A549 (cell line): Measurements from ENCODE around the gene TBC1D24. TPM values are rescaled to one million over a fixed set of nuclear protein-coding genes. Genes with fewer than 3 reads are reported as not detected.
"Not testable (repeated sequence)": the region's sequence is repeated elsewhere in the genome, so short reads cannot be mapped to it uniquely, and the experiment has no call there.

Source experiments
- ATAC-seq, 2 experiments: fragments of 200-7000 bp in 1 of 2; fragments of >200 bp in 1 of 2; cut with Nextera tagmentation in 1 of 2; cut with Tn5 transposase in 1 of 2; 3 replicates each; pipeline versions ENCODE4 v1.8.0 to v1.9.1; 2018 to 2020; ENCODE audit warnings: mild to moderate bottlenecking in 1 of 2, moderate library complexity in 1 of 2
- CTCF ChIA-PET: fragments of 300-600 bp; sonication (Branson Sonifier 250); formaldehyde crosslinking; extraction: SDS; loops from one replicate; lab custom pipeline; 2021; ENCODE audit warnings: antibody characterized with exemption, inconsistent platforms; lab: Yijun Ruan, JAX
- POLR2A ChIA-PET: fragments of 350-600 bp; formaldehyde crosslinking; extraction: SDS; loops from one replicate; lab custom pipeline; 2021; ENCODE audit warnings: antibody characterized with exemption, inconsistent platforms; lab: Yijun Ruan, JAX
- DNase-seq, 2 experiments: peaks; one replicate each; pipeline versions ENCODE4 v3.0.0 to v3.0.0-alpha.2; 2011 to 2016; ENCODE audit warnings: low read depth in 1 of 2, low spot score in 1 of 2
- FAIRE-seq: peaks from 2 replicates; lab custom pipeline; 2011; peaks lifted over from hg19 to GRCh38; lab: Jason Lieb, UNC
- H3K27ac ChIP-seq, 2 experiments: fragments of >200 bp; sonication (Bioruptor Twin); formaldehyde crosslinking; 3 replicates each; pipeline ENCODE4 v1.5.1; 2016 to 2017
- H3K4me1 ChIP-seq: fragments of >200 bp; sonication (Bioruptor Twin); formaldehyde crosslinking; 3 replicates; pipeline ENCODE4 v1.6.1; 2016
- H3K4me2 ChIP-seq: fragments of >200 bp; sonication (Bioruptor Twin); formaldehyde crosslinking; 3 replicates; pipeline ENCODE4 v1.6.1; 2016
- H3K4me3 ChIP-seq: fragments of >200 bp; sonication (Bioruptor Twin); formaldehyde crosslinking; 3 replicates; pipeline ENCODE4 v1.5.1; 2016
- H3K9me3 ChIP-seq: fragments of >200 bp; sonication (Bioruptor Twin); formaldehyde crosslinking; 3 replicates; pipeline ENCODE4 v1.6.1; 2016
- CEBPB ChIP-seq, 2 experiments: fragments of >200 bp in 1 of 2; sonication (Bioruptor Twin) in 1 of 2; formaldehyde crosslinking in 1 of 2; IDR thresholded peaks; 2 replicates each; pipeline ENCODE4 v1.6.1; 2012 to 2016
- CHD4 ChIP-seq: fragments of 200-600 bp; sonication (generic); IDR thresholded peaks from 2 replicates; pipeline ENCODE4 v1.6.1; 2016; ENCODE audit warnings: antibody characterized with exemption, mild to moderate bottlenecking, borderline replicate concordance
- EP300 ChIP-seq, 2 experiments: fragments of >200 bp; sonication (Bioruptor Twin); formaldehyde crosslinking; IDR thresholded peaks; 2 replicates in 1 of 2; 3 replicates in 1 of 2; pipeline ENCODE4 v1.6.1; 2016 to 2017
- HDAC2 ChIP-seq: fragments of 200-600 bp; sonication (generic); IDR thresholded peaks from 2 replicates; pipeline ENCODE4 v1.6.1; 2016
- HEYL ChIP-seq: fragments of 250-450 bp; sonication (Bioruptor Pico); IDR thresholded peaks from 2 replicates; pipeline ENCODE4 v1.8.0; 2021; ENCODE audit warnings: mild to moderate bottlenecking, moderate library complexity
- HOXA7 ChIP-seq: fragments of 250-450 bp; sonication (Bioruptor Pico); IDR thresholded peaks from 2 replicates; pipeline ENCODE4 v1.5.0; 2020; ENCODE audit warnings: mild to moderate bottlenecking, moderate library complexity
- JUN ChIP-seq, 2 experiments: fragments of >200 bp; sonication (Bioruptor Twin); formaldehyde crosslinking; IDR thresholded peaks; 2 replicates in 1 of 2; 3 replicates in 1 of 2; pipeline ENCODE4 v1.6.1; 2016 to 2017
- KDM1A ChIP-seq: fragments of 200-600 bp; sonication (generic); IDR thresholded peaks from 2 replicates; pipeline ENCODE4 v1.6.1; 2016; ENCODE audit warnings: low read depth, mild to moderate bottlenecking
- MAFK ChIP-seq: fragments of 450-650 bp; IDR thresholded peaks from 2 replicates; pipeline ENCODE4 v1.6.1; 2014; ENCODE audit not compliant: partially characterized antibody
- MAZ ChIP-seq: fragments of 150-350 bp; IDR thresholded peaks from 2 replicates; pipeline ENCODE4 v1.6.1; 2014; ENCODE audit warnings: antibody characterized with exemption, low read depth, low read length, borderline replicate concordance
- NPAS2 ChIP-seq: fragments of 250-450 bp; sonication (Bioruptor Pico); IDR thresholded peaks from 2 replicates; pipeline ENCODE4 v1.8.0; 2022; ENCODE audit warnings: mild to moderate bottlenecking, moderate library complexity, borderline replicate concordance
- NR3C1 ChIP-seq: fragments of >200 bp; sonication (Bioruptor Twin); formaldehyde crosslinking; IDR thresholded peaks from 3 replicates; pipeline ENCODE4 v1.6.1; 2017
- POLR2A ChIP-seq: IDR thresholded peaks from 2 replicates; pipeline ENCODE4 v1.6.1; 2012; ENCODE audit warnings: mild to moderate bottlenecking, low read length
- RFX5 ChIP-seq: fragments of 450-650 bp; IDR thresholded peaks from 2 replicates; pipeline ENCODE4 v1.7.1; 2014; ENCODE audit warnings: antibody characterized with exemption, mild to moderate bottlenecking, moderate library complexity
- SMC3 ChIP-seq: fragments of >200 bp; sonication (Bioruptor Twin); formaldehyde crosslinking; IDR thresholded peaks from 3 replicates; pipeline ENCODE4 v1.6.1; 2018; ENCODE audit warnings: inconsistent platforms
- TFCP2L1 ChIP-seq: fragments of 250-450 bp; sonication (Bioruptor Pico); IDR thresholded peaks from 2 replicates; pipeline ENCODE4 v1.5.0; 2021; ENCODE audit warnings: mild to moderate bottlenecking
- USF2 ChIP-seq: fragments of 450-650 bp; IDR thresholded peaks from 2 replicates; pipeline ENCODE4 v1.6.1; 2014; ENCODE audit warnings: antibody characterized with exemption
- ZC3H11A ChIP-seq: fragments of 450-650 bp; IDR thresholded peaks from 2 replicates; pipeline ENCODE4 v1.6.1; 2014; ENCODE audit warnings: antibody characterized with exemption, mild to moderate bottlenecking
- ZNF302 ChIP-seq: fragments of 250-450 bp; sonication (Bioruptor Pico); IDR thresholded peaks from 2 replicates; pipeline ENCODE4 v1.9.0; 2021; ENCODE audit warnings: inconsistent platforms, mild to moderate bottlenecking, moderate library complexity
- ZSCAN20 ChIP-seq: fragments of 250-450 bp; sonication (Bioruptor Pico); IDR thresholded peaks from 2 replicates; pipeline ENCODE4 v1.8.0; 2022; ENCODE audit warnings: mild to moderate bottlenecking, moderate library complexity
- WGBS: methylation state at CpG from one replicate; pipeline ENCODE4 v1.1.6; 2017; ENCODE audit errors: missing lambda C conversion rate; 5-methylcytosine and 5-hydroxymethylcytosine counted together
- polyA plus RNA-seq, 4 experiments: library from polyadenylated mRNA; depleted of rRNA in 3 of 4; stranded (reverse); fragments of >200 nt; fragmentation: RNase III in 1 of 4; extraction: RNeasy Plus Mini Kit Qiagen cat#74134 plus additional on column Dnase treatment in 1 of 4; gene quantifications; 2 replicates in 3 of 4; 3 replicates in 1 of 4; pipeline ENCODE4 v1.2.3, GENCODE V29; 2011 to 2017
- TF ChIP-seq, protein P1 (sequence below): fragments of >200 bp; sonication (Bioruptor Twin); formaldehyde crosslinking; IDR thresholded peaks from 3 replicates; pipeline ENCODE4 v1.6.1; 2016
- TF ChIP-seq, protein P2 (sequence below): fragments of >200 bp; sonication (Bioruptor Twin); formaldehyde crosslinking; IDR thresholded peaks from 2 replicates; pipeline ENCODE4 v1.6.1; 2016
- TF ChIP-seq, protein P3 (sequence below): fragments of 200-600 bp; sonication (generic); IDR thresholded peaks from 2 replicates; pipeline ENCODE4 v1.6.1; 2016; ENCODE audit warnings: antibody characterized with exemption, mild to moderate bottlenecking, moderate library complexity
- TF ChIP-seq, protein P4 (sequence below): IDR thresholded peaks from 2 replicates; pipeline ENCODE4 v1.6.1; 2012

The TBC1D24 gene
- polyA plus RNA-seq, 2 of the 4 experiments (the other 2 are of a cell fraction), result 4.2 to 7.3 TPM

GRCh38 chr16:2432801-2433505, 42.0 kb upstream of the TBC1D24 start:
- ATAC-seq, result no peak
- peaks cover 17% of the 10 kb centered on the region; the same call in 2 of the 3 replicates for H3K4me1 ChIP-seq
- no peak for TF ChIP-seq JUN (IDR thresholded peaks at IDR 0.05)
- TF ChIP-seq, protein P1, sequence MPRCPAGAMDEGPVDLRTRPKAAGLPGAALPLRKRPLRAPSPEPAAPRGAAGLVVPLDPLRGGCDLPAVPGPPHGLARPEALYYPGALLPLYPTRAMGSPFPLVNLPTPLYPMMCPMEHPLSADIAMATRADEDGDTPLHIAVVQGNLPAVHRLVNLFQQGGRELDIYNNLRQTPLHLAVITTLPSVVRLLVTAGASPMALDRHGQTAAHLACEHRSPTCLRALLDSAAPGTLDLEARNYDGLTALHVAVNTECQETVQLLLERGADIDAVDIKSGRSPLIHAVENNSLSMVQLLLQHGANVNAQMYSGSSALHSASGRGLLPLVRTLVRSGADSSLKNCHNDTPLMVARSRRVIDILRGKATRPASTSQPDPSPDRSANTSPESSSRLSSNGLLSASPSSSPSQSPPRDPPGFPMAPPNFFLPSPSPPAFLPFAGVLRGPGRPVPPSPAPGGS, result no peak
- no peak for TF ChIP-seq POLR2A
- TF ChIP-seq, protein P2, sequence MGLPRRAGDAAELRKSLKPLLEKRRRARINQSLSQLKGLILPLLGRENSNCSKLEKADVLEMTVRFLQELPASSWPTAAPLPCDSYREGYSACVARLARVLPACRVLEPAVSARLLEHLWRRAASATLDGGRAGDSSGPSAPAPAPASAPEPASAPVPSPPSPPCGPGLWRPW, result no peak
- no peak for TF ChIP-seq SMC3
- TF ChIP-seq, protein P3, sequence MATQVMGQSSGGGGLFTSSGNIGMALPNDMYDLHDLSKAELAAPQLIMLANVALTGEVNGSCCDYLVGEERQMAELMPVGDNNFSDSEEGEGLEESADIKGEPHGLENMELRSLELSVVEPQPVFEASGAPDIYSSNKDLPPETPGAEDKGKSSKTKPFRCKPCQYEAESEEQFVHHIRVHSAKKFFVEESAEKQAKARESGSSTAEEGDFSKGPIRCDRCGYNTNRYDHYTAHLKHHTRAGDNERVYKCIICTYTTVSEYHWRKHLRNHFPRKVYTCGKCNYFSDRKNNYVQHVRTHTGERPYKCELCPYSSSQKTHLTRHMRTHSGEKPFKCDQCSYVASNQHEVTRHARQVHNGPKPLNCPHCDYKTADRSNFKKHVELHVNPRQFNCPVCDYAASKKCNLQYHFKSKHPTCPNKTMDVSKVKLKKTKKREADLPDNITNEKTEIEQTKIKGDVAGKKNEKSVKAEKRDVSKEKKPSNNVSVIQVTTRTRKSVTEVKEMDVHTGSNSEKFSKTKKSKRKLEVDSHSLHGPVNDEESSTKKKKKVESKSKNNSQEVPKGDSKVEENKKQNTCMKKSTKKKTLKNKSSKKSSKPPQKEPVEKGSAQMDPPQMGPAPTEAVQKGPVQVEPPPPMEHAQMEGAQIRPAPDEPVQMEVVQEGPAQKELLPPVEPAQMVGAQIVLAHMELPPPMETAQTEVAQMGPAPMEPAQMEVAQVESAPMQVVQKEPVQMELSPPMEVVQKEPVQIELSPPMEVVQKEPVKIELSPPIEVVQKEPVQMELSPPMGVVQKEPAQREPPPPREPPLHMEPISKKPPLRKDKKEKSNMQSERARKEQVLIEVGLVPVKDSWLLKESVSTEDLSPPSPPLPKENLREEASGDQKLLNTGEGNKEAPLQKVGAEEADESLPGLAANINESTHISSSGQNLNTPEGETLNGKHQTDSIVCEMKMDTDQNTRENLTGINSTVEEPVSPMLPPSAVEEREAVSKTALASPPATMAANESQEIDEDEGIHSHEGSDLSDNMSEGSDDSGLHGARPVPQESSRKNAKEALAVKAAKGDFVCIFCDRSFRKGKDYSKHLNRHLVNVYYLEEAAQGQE, result no peak
- no peak for TF ChIP-seq TFCP2L1 (CRISPR knock-in tag)
- no peak for TF ChIP-seq ZSCAN20 (CRISPR knock-in tag)
- TF ChIP-seq HDAC2, result no peak
- no peak for TF ChIP-seq NR3C1
- TF ChIP-seq CHD4, result no peak
- TF ChIP-seq, all 56 proteins: peak for 0
- no peaks in the 10 kb centered on the region for H3K9me3 ChIP-seq
- H3K4me3 ChIP-seq, result no peak overlapping the region
- no peak overlapping the region for H3K4me2 ChIP-seq
- CTCF ChIA-PET, result interaction anchor here (1.7 kb wide), 1 partner anchor 10 kb away, joined by 8 read pairs; no protein-coding TSS in a partner anchor
- FAIRE-seq, result no peak
- WGBS, result 95% methylated on average over 15 of the region's 15 CpGs
- POLR2A ChIA-PET, result no interaction called here
- no peak for DNase-seq
- no peak overlapping the region for H3K27ac ChIP-seq

DNA sequence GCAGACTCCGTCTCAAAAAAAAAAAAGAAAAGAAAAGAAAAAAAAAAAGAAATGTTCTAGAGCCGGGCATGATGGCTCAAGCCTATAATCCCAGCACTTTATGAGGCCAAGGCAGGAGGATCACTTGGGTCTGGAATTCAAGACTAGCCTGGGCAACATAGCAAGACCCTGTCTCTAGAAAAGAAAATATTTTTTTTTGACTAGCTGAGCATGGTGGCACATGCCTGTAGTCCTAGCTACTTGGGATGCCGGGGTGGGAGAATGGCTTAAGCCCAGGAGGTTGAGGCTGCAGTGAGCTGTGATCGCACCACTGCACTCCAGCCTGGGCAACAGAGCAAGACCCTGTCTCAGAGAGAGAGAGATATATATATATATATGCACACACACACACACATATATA, 39.7 kb upstream of the TBC1D24 start:
- CTCF ChIA-PET, result interaction anchor here (1.1 to 1.4 kb wide), 3 partner anchors 10 to 241 kb away, joined by 3 to 4 read pairs (median 3); no protein-coding TSS in a partner anchor
- ATAC-seq, H3K9me3 ChIP-seq, DNase-seq, POLR2A ChIA-PET, H3K4me3 ChIP-seq, H3K27ac ChIP-seq, FAIRE-seq, H3K4me2 ChIP-seq, H3K4me1 ChIP-seq: not testable (repeated sequence)
- 95% methylated on average over 4 of the region's 4 CpGs for WGBS

- CTCF ChIA-PET, result interaction anchor here (1.4 kb wide), 1 partner anchor 65 kb away, joined by 3 read pairs; no protein-coding TSS in a partner anchor
- Histone ChIP-seq H3K27ac (no peak overlapping the region), H3K4me1 (peaks cover under 1% of the 10 kb centered on the region; the same call in 1 of the 3 replicates), H3K9me3 (no peaks in the 10 kb centered on the region), H3K4me3 (no peak overlapping the region), H3K4me2 (no peak overlapping the region)
- FAIRE-seq (no peak), DNase-seq (no peak), ATAC-seq (no peak)
- WGBS, result 82% methylated on average over 9 of the region's 9 CpGs
- POLR2A ChIA-PET, result no interaction called here
- TF ChIP-seq MAFK, result no peak
- TF ChIP-seq RFX5, result no peak
- no peak for TF ChIP-seq ZNF302 (CRISPR knock-in tag)
- no peak for TF ChIP-seq HEYL
- no peak for TF ChIP-seq EP300 (IDR thresholded peaks at IDR 0.05)
- no peak for TF ChIP-seq HOXA7 (CRISPR knock-in tag)
- no peak for TF ChIP-seq KDM1A
- no peak for TF ChIP-seq CEBPB (IDR thresholded peaks at IDR 0.05)
- no peak for TF ChIP-seq MAZ
- TF ChIP-seq, protein P2, result no peak
- TF ChIP-seq, protein P3, result no peak
- TF ChIP-seq, protein P4, sequence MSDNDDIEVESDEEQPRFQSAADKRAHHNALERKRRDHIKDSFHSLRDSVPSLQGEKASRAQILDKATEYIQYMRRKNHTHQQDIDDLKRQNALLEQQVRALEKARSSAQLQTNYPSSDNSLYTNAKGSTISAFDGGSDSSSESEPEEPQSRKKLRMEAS, result no peak
- TF ChIP-seq USF2, result no peak
- TF ChIP-seq NPAS2 (CRISPR knock-in tag), result no peak
- no peak for TF ChIP-seq ZC3H11A
These were observed 38.8 kb upstream of the TBC1D24 start for GRCh38 chr16:2436110-2436509.
